Esophagus muscularis mucosa (tissue), 4 donors: ENCODE results near the gene ST6GALNAC6. TPM values are rescaled to one million over a fixed set of nuclear protein-coding genes. Genes with fewer than 3 reads are reported as not detected.

Experiments used
- DNase-seq: peaks from one replicate; pipeline ENCODE4 v3.0.0-alpha.2; 2017; ENCODE audit errors: extremely low spot score
- H3K27ac ChIP-seq, 4 donors: fragments of 200-600 bp; sonication (generic); replicated peaks in 1 of 4; 1 replicate in 3 of 4; 2 replicates in 1 of 4; pipeline ENCODE4 v1.5.1; 2016 to 2019; ENCODE audit warnings: mild to moderate bottlenecking in 1 of 4
- H3K27me3 ChIP-seq, 4 donors: fragments of 200-600 bp; sonication (generic); one replicate each; pipeline versions ENCODE4 v1.5.1 to v1.6.0; 2016 to 2019
- H3K36me3 ChIP-seq, 4 donors: fragments of 200-600 bp; sonication (generic); one replicate each; pipeline ENCODE4 v1.5.1; 2016 to 2019
- H3K4me1 ChIP-seq, 4 donors: fragments of 200-600 bp; sonication (generic); one replicate each; pipeline ENCODE4 v1.5.1; 2016 to 2019
- H3K4me3 ChIP-seq, 4 donors: fragments of 200-600 bp; sonication (generic); 1 replicate in 2 of 4; 2 replicates in 2 of 4; pipeline ENCODE4 v1.5.1; 2016 to 2019; ENCODE audit warnings: mild to moderate bottlenecking in 4 of 4, moderate library complexity in 1 of 4
- H3K9me3 ChIP-seq, 4 donors: fragments of 200-600 bp; sonication (generic); 1 replicate in 3 of 4; 2 replicates in 1 of 4; pipeline ENCODE4 v1.5.1; 2016 to 2019
- EP300 ChIP-seq: sonication (generic); formaldehyde crosslinking; IDR thresholded peaks from one replicate; pipeline ENCODE4 v1.6.1; 2017; ENCODE audit warnings: antibody characterized with exemption
- POLR2A ChIP-seq: fragments of 450-650 bp; IDR thresholded peaks from one replicate; pipeline ENCODE4 v1.6.1; 2017; ENCODE audit warnings: antibody characterized with exemption, moderate library complexity, mild to moderate bottlenecking, low read depth
- POLR2AphosphoS5 ChIP-seq, 2 donors: sonication (generic); formaldehyde crosslinking; IDR thresholded peaks; one replicate each; pipeline ENCODE4 v1.6.1; 2017; ENCODE audit warnings: antibody characterized with exemption in 2 of 2
- WGBS: methylation state at CpG from one replicate; pipeline ENCODE4 v1.1.5; 2018; 5-methylcytosine and 5-hydroxymethylcytosine counted together
- intact Hi-C: fragments of 100-400 bp; cut with DNase I; formaldehyde crosslinking; loops from one replicate; pipeline ENCODE4 v1.15.1; 2023
- total RNA-seq, 4 donors: library from RNA; depleted of rRNA; stranded (reverse); fragments of >200 nt; gene quantifications; one replicate each; pipeline versions ENCODE4 v1.1.0 to v1.2.1, GENCODE V29; 2016
- TF ChIP-seq, protein P1 (sequence below), 3 experiments: fragments of 200-600 bp in 2 of 3; fragments of 450-650 bp in 1 of 3; sonication (generic) in 2 of 3; IDR thresholded peaks; one replicate each; pipeline ENCODE4 v1.5.1; 2017 to 2019; ENCODE audit warnings: antibody characterized with exemption in 3 of 3, mild to moderate bottlenecking in 2 of 3, moderate library complexity in 1 of 3

ST6GALNAC6 gene
- total RNA-seq, 4 donors from 2014 or later = 95.9 to 169 (median 125) TPM

DNA sequence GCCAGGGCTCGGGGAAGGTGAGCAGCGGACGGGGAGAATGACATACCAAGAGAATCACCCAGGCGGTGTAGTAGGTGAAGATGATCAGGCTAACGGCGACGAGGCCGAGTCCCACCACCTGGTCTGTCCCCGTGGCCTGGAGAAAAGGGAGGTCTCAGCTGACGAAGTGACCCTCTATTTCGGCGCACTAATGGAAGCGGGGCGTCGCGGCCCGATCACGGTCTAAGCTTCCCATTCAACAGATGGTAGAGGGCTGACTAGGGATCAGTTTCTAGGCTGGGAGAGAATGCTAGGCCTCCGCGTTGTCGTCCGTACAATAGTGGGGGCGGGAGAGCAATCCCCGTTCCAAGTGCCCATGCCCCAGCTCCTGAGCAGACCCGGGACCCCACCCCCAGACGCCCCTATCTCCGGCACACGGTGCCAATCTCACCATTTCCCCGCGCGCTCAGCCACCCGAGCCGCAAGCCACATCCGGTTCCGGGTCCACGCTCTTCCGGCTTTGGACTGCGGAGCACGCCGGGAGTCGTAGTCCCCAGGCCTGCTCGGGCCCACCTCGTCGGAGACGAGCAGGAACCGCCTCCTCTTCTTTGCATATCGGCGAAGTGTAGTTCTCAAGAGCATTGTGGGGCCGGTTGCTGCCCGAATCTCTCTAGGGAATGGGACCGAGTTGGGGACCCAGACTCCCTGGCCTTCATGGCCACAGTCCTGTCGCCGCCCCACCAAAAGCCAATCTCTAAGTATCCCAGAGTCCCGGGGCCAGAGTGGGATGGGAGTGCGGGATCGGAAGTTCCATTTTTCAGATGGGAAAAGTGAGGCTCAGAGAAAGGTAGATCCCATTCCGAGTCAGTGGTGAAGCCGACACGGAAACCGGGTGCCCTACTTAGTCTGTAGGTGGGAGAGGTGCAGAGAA is 38.2 kb upstream of the ST6GALNAC6 start, which contains the start of gene DPM2:
DPM2 (minus strand) TSS at position 467 of the 910 bp plus-strand sequence; CDS start at position 433, 34 bp downstream.
- intact Hi-C loops = no loop called here
- Histone ChIP-seq H3K27me3 (no peaks in the 10 kb centered on the region), H3K9me3 (no peaks in the 10 kb centered on the region), H3K27ac (peak within 1 kb of the TSS; percentile 50 to 73 (median 67)), H3K4me1 (peaks cover 28 to 50% (median 43%) of the 10 kb centered on the region in 4 donors), H3K36me3 (peaks cover 0 to 38% (median 27%) of the 10 kb centered on the region in 4 donors), H3K4me3 (peak within 1 kb of the TSS; percentile 67 to 88 (median 79))
- TF ChIP-seq EP300 = no peak
- TF ChIP-seq, protein P1, sequence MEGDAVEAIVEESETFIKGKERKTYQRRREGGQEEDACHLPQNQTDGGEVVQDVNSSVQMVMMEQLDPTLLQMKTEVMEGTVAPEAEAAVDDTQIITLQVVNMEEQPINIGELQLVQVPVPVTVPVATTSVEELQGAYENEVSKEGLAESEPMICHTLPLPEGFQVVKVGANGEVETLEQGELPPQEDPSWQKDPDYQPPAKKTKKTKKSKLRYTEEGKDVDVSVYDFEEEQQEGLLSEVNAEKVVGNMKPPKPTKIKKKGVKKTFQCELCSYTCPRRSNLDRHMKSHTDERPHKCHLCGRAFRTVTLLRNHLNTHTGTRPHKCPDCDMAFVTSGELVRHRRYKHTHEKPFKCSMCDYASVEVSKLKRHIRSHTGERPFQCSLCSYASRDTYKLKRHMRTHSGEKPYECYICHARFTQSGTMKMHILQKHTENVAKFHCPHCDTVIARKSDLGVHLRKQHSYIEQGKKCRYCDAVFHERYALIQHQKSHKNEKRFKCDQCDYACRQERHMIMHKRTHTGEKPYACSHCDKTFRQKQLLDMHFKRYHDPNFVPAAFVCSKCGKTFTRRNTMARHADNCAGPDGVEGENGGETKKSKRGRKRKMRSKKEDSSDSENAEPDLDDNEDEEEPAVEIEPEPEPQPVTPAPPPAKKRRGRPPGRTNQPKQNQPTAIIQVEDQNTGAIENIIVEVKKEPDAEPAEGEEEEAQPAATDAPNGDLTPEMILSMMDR (IDR thresholded peaks at IDR 0.05) = peak in 1 of 3 experiments; percentile 12
- TF ChIP-seq POLR2A = peak; percentile 27
- TF ChIP-seq POLR2AphosphoS5 (IDR thresholded peaks at IDR 0.05) = peak; percentile 88 to 90
- 13% methylated on average over 22 of the region's 60 CpGs for WGBS
- DNase-seq = peak; percentile 95

- intact Hi-C loops = no loop called here
- Histone ChIP-seq H3K36me3 (peaks cover 0 to 32% (median 22%) of the 10 kb centered on the region in 4 donors), H3K27ac (peak overlapping the region in 3 of 4 donors; percentile 65 to 73 (median 69)), H3K9me3 (no peaks in the 10 kb centered on the region), H3K4me3 (peak overlapping the region; percentile 67 to 88 (median 79)), H3K27me3 (no peaks in the 10 kb centered on the region), H3K4me1 (peaks cover 22 to 44% (median 37%) of the 10 kb centered on the region in 4 donors)
- 21% methylated on average over 7 of the region's 7 CpGs for WGBS
- TF ChIP-seq POLR2AphosphoS5 (IDR thresholded peaks at IDR 0.05) = no peak
- TF ChIP-seq, protein P1 (IDR thresholded peaks at IDR 0.05) = no peak
- no peak for TF ChIP-seq POLR2A
- no peak for TF ChIP-seq EP300
- DNase-seq = no peak
Measured at GRCh38 chr9:127937056-127937387, 37.6 kb upstream of the ST6GALNAC6 start.

DNA sequence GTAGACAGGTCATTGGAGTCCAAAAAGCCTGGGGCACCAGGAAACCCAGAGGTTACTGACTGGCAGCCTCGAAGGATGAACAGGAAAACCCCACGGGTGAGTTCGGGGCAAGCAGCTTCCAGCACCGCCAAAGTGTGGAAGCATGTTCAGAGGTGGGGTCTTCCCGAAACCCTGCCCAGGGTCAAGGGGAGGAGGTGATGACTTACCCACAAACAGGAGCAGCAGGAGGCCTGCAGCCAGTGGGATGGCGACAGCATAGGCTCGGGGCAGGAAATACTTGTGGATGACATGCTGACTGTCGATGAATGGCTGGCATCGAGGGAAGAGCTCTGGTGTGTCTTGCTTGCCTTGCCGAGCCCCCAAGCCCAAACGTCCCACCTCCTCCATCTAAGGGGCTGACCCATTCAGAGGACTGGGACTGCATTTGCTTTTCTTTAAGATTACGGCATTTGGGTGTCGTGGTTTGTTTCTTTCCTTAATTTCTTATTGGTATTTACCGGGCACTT is 37.0 kb upstream of the ST6GALNAC6 start:
- Histone ChIP-seq H3K27ac (no peak overlapping the region), H3K9me3 (no peaks in the 10 kb centered on the region), H3K36me3 (peaks cover 0 to 27% (median 19%) of the 10 kb centered on the region in 4 donors), H3K4me1 (peaks cover 22 to 44% (median 37%) of the 10 kb centered on the region in 4 donors), H3K27me3 (peaks cover 0 to 2% (median 0%) of the 10 kb centered on the region in 4 donors), H3K4me3 (peak overlapping the region; percentile 67 to 88 (median 79))
- WGBS = 77% methylated on average over 14 of the region's 14 CpGs
- TF ChIP-seq EP300 (no peak), POLR2AphosphoS5 (IDR thresholded peaks at IDR 0.05) (no peak), POLR2A (no peak)
- TF ChIP-seq, protein P1 (IDR thresholded peaks at IDR 0.05) = no peak
- intact Hi-C loops = no loop called here
- no peak for DNase-seq

- 86% methylated on average over 4 of the region's 4 CpGs for WGBS
- TF ChIP-seq POLR2AphosphoS5 (IDR thresholded peaks at IDR 0.05) (no peak), POLR2A (no peak), EP300 (no peak)
- TF ChIP-seq, protein P1 (IDR thresholded peaks at IDR 0.05) = no peak
- intact Hi-C loops = no loop called here
- no peak overlapping the region for H3K4me3 ChIP-seq
- H3K27ac ChIP-seq = no peak overlapping the region
- no peak for DNase-seq
- H3K36me3 ChIP-seq = peaks cover 0 to 21% (median 19%) of the 10 kb centered on the region in 4 donors
- peaks cover 28 to 50% (median 42%) of the 10 kb centered on the region in 4 donors for H3K4me1 ChIP-seq
- peaks cover 0 to 2% (median 0%) of the 10 kb centered on the region in 4 donors for H3K27me3 ChIP-seq
- no peaks in the 10 kb centered on the region for H3K9me3 ChIP-seq
Measured at GRCh38 chr9:127935765-127936221, 36.4 kb upstream of the ST6GALNAC6 start.
